ENCODE results near the gene MED29.

The MED29 gene

GRCh38 chr19:39390751-39391437 is at the start of gene MED29, which contains the start of gene PAF1:
TSS of gene MED29 (plus strand) at chr19:39391378. CDS start at chr19:39391423, 45 bp downstream.
TSS of gene PAF1 (minus strand) at chr19:39391106. CDS start at chr19:39390864, 242 bp downstream.
- peak; percentile 99 for DNase-seq (ENCODE audit: low spot score)

GRCh38 chr19:39341719-39342604 is 49.2 kb upstream of the MED29 start, which contains the start of gene SAMD4B:
TSS of gene SAMD4B (plus strand) at chr19:39342421. CDS start at chr19:39356894, 14,473 bp downstream.
- peak; percentile 98 for DNase-seq (ENCODE audit: low spot score)

DNA sequence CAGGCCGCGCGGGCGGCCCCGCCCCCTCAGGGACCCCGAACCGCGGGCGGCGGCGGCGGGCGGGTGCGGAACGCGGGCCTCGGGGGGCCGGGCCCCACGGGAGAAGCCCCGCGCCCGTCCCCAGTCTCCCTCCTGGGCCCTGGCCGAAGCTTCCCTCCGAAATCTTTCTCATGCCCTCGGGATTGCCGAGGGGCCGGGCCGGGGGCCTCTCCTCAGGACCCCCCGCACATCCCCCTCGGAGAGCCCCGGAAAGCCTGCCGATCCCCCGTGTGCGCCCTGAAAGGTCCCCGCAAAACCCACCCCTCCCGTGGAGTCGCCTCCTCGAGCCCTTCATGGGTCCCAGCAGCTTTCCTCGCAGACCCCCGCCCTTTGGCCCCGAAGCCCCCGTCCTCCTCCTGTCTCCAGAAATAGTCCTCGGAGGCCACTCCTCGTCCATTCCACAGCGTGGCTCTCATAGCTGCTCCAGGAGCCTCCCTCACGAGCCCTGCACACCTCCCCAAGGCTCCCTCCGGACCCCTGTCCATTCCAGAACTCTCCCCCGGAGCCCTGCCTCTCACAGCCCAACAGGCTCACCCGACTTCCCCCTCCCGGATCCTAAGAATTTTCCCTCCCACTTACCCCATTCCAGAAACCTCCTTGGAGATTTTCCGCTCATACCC is 48.4 kb upstream of the MED29 start:
- DNase-seq (ENCODE audit: low spot score): no peak

- no peak for DNase-seq (ENCODE audit: low spot score)
These were observed 45.2 kb upstream of the MED29 start for GRCh38 chr19:39345956-39346355.

GRCh38 chr19:39347332-39348164 is 43.6 kb upstream of the MED29 start:
- no peak for DNase-seq (ENCODE audit: low spot score)

GRCh38 chr19:39349326-39349725 is 41.9 kb upstream of the MED29 start:
- no peak for DNase-seq (ENCODE audit: low spot score)

- no peak for DNase-seq (ENCODE audit: low spot score)
These were observed 41.0 kb upstream of the MED29 start for GRCh38 chr19:39350156-39350555.

GRCh38 chr19:39351537-39352064 is 39.6 kb upstream of the MED29 start:
- no peak for DNase-seq (ENCODE audit: low spot score)

- DNase-seq (ENCODE audit: low spot score): no peak
These were observed 38.6 kb upstream of the MED29 start for GRCh38 chr19:39352381-39353255.

DNA sequence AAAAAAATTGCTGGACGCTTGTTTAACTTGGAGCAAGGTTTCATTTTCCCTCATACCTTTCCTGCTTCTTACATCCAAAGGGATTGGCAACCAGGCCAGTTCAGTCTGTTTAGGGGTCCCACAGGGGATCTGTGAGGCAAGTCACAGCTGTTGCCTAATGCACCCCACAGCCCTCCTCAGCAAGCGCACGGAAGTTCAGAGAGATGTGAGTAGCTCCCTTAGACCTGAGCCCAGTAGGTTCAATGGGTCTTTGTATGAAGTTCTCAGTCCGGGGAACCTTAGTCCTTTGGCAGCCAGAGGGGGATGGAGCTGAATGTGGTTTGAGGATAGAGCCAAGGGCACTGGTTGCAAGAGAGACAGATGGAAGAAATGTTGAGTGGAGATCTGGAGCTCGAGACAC is 35.9 kb upstream of the MED29 start:
- no peak for DNase-seq (ENCODE audit: low spot score)

GRCh38 chr19:39356073-39356472 is 35.1 kb upstream of the MED29 start:
- no peak for DNase-seq (ENCODE audit: low spot score)

- DNase-seq (ENCODE audit: low spot score): no peak
These were observed 34.5 kb upstream of the MED29 start for GRCh38 chr19:39356647-39357046.

- no peak for DNase-seq (ENCODE audit: low spot score)
These were observed 32.2 kb upstream of the MED29 start for GRCh38 chr19:39359026-39359425.

DNA sequence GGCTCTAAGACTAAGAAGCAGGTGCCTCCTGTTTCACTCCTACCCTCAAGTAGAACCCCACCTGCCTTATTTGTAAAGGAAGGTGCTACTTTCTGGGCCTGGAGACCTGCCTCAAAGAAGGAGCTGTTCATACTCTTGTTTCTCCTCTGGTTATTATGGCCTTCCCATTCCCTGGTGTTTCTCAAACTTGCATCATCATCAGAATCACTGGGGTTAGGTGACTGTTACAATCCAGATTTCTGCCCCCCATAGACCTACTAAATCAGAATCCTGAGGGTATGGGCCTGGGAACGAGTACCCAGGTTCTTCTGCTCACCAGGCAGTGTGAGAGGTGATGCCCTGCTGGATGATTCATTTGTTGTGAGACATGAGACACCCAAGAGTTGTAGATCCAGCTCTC is 30.6 kb upstream of the MED29 start:
- no peak for DNase-seq (ENCODE audit: low spot score)

- peak; percentile 32 for DNase-seq (ENCODE audit: low spot score)
These were observed 28.2 kb upstream of the MED29 start for GRCh38 chr19:39362682-39363657.

DNA sequence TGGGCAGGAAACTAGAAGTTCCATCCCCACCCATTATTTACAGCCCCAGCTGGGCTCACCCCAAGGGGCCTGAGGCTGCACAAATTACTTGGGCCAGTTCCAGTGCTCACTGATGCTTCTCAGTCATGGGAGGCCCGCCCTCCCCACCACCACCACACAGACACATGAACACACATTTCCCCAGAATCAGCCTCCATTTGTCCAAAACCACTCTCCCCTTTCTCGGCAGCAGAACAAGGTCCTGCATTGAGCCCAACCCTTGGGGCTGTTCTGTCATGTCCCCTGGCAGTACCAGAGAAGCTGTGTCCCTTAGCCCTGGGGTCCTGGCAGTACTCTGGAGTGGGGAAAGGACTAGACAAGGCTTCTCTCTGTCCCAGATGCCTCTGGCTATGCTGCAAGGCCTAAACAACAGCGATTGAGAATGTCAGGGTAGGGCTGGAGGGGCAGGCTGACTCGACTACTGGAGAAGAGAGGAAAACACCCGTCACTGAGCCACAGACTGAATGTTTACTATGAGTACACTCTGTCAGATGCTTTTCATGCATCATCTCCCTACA is 27.2 kb upstream of the MED29 start:
- no peak for DNase-seq (ENCODE audit: low spot score)

DNA sequence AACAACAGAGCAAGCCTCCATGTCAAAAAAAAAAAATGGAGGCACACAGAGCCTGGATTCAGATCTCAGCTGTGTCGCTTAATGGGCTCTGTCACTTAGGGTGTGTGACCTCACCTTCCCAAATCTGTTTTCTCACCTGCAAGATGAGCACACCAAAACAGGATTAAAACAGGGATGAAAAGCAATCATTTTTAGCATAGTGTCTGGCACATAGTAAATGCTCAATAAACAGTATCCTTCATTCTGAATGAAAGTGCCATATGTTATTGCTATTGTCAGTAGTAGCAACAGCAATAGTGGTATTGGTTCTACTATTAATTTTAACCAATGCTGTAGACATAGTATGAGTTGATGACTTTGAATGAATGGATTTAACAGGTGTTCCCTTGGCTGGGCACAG is 25.6 kb upstream of the MED29 start:
- DNase-seq (ENCODE audit: low spot score): no peak

DNA sequence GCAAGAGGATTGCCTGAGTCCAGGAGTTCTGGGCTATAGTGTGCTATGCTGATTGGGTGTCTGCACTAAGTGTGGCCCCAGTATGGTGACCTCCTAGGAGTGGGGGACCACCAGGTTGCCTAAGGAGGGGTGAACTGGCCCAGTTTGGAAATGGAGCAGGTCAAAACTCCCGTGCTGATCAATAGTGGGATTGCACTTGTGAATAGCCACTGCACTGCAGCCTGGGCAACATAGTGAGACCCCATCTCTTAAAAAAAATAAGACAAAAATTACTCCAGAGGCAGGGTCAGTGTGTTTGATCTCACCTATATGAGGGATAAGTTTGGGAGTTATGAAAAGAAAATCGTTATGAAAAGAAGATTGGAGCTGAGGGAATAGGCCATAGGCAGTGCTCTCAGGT is 22.0 kb upstream of the MED29 start:
- no peak for DNase-seq (ENCODE audit: low spot score)

GRCh38 chr19:39370735-39371134 is 20.4 kb upstream of the MED29 start:
- no peak for DNase-seq (ENCODE audit: low spot score)

Measured in LoVo (cell line).